ENCODE data around the gene ZDHHC14. TPM values are rescaled to one million over a fixed set of nuclear protein-coding genes. Genes with fewer than 3 reads are reported as not detected.

Gene ZDHHC14
- total RNA-seq, 2 experiments from 2014 or later, result 1.7 to 2.5 TPM

DNA sequence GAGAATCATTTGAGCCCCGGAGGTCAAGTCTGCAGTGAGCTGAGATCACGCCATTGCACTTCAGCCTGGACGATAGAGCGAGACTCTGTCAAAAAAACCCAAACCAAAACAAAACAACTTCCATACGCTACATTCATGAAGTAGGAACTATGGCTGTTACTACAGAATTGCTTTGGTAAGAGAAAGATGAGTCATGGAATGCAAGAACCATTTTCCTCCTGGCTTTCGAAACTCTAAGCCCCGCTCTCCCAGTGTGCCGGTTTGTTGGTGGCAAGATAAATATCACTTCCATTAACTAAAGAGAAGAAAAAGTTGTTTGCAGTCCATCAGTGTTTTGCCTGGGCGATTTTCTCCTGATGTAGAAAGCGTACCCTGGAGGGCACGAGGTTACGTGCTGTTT lies 61.3 kb downstream of the ZDHHC14 start:
- H3K27me3 Mint-ChIP-seq, result no peaks in the 10 kb centered on the region
- CTCF ChIA-PET, result interaction anchor here (0.8 to 1.4 kb wide), 2 partner anchors 17 to 20 kb away, joined by 3 read pairs; no protein-coding TSS in a partner anchor
- no peak overlapping the region for H3K27ac Mint-ChIP-seq
- peaks cover 30% of the 10 kb centered on the region for H3K4me1 Mint-ChIP-seq (ENCODE audit: low read depth)
- peaks cover 22% of the 10 kb centered on the region for H3K9me3 Mint-ChIP-seq
- TF ChIP-seq CTCF (IDR thresholded peaks at IDR 0.05), result no peak
- peaks cover 7% of the 10 kb centered on the region for H3K36me3 Mint-ChIP-seq (ENCODE audit: low read depth)
- intact Hi-C loops (cut with micrococcal nuclease), result no loop called here
- POLR2A ChIA-PET, result interaction anchor here (0.7 kb wide), 1 partner anchor 17 kb away, joined by 3 read pairs; no protein-coding TSS in a partner anchor
- ATAC-seq (no peak), DNase-seq (no peak)
- H3K4me3 Mint-ChIP-seq, result no peak overlapping the region

- ChIA-PET POLR2A (interaction anchor here (0.7 to 1.5 kb wide), 5 partner anchors 13 to 119 kb away, joined by 3 to 4 read pairs (median 3); no protein-coding TSS in a partner anchor), CTCF (interaction anchor here (1.2 to 1.4 kb wide), 2 partner anchors 19 to 68 kb away, joined by 3 read pairs; no protein-coding TSS in a partner anchor)
- H3K27ac Mint-ChIP-seq, result peak overlapping the region; percentile 81
- intact Hi-C loops (cut with micrococcal nuclease), result no loop called here
- no peaks in the 10 kb centered on the region for H3K27me3 Mint-ChIP-seq
- DNase-seq, result peak; percentile 65
- H3K4me1 Mint-ChIP-seq (ENCODE audit: low read depth), result peaks cover 30% of the 10 kb centered on the region
- H3K9me3 Mint-ChIP-seq, result peaks cover 22% of the 10 kb centered on the region
- ATAC-seq, result peak; percentile 75
- peaks cover 7% of the 10 kb centered on the region for H3K36me3 Mint-ChIP-seq (ENCODE audit: low read depth)
- TF ChIP-seq CTCF (IDR thresholded peaks at IDR 0.05), result no peak
- H3K4me3 Mint-ChIP-seq, result no peak overlapping the region
Measured at GRCh38 chr6:157443066-157443800, 62.2 kb downstream of the ZDHHC14 start.

DNA sequence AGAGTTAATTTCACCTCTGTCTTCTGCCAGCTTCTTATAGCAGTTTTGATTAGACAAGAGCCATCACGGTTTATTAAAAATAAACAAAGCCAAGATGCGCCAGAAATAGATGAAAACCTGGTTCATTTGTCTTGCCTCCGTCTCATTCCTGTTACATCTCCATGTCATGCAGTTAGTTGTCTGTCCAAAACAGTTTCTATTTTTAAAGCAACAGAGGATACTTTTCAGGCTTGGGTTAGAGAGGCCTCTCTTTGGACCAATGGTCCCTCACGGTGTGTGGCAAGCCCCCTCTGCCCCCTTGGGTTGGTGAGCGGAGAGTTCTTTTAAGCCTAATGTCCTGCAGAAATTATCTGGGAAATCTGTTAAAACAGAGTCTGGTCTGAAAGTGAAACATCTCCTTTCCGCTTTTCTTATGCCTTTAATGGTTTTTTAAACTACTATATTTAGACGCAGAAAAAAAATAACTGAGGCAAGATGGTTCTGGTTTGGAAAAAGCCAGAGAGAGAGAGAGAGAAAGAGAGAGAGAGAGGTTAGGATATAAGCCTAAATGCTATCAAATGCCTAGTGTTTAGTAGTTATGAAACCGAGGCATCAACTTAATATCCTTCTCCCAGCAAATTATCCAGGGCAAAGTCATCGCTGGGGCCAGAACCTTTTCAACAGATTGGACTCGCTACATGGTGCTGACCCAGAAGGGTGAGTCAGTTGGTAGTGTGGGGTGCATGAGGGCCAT lies 64.5 kb downstream of the ZDHHC14 start:
- intact Hi-C loops (cut with micrococcal nuclease), result no loop called here
- DNase-seq (no peak), ATAC-seq (no peak)
- Mint-ChIP-seq H3K4me1 (ENCODE audit: low read depth) (peaks cover 26% of the 10 kb centered on the region), H3K27me3 (no peaks in the 10 kb centered on the region), H3K27ac (no peak overlapping the region), H3K36me3 (ENCODE audit: low read depth) (peaks cover 7% of the 10 kb centered on the region), H3K9me3 (peaks cover 22% of the 10 kb centered on the region), H3K4me3 (no peak overlapping the region)
- TF ChIP-seq CTCF (IDR thresholded peaks at IDR 0.05), result no peak
- ChIA-PET CTCF (interaction anchor here (0.8 kb wide), 1 partner anchor 221 kb away, joined by 3 read pairs; no protein-coding TSS in a partner anchor), POLR2A (no interaction called here)

DNA sequence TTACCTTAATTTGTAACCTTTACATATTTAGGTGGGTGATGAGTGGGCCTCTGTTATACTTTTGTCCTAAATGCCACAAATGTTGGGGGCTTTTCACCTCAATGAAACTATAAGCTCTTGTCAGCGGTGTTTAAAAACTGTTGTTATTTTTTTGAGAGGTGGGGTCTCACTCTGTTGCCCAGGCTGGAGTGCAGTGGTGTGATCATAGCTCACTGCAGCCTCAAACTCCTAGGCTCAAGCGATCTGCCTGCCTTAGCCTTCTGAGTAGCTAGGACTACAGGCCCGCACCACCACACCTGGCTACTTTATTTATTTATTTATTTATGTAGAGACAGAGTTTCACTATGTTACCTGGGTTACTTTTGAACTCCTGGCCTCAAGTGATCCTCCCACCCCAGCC lies 66.7 kb downstream of the ZDHHC14 start:
- no peak overlapping the region for H3K27ac Mint-ChIP-seq
- intact Hi-C loops (cut with micrococcal nuclease), result no loop called here

More for the DNA sequence above, 66.7 kb downstream of the ZDHHC14 start:
- no peak for DNase-seq
- ChIA-PET CTCF (no interaction called here), POLR2A (no interaction called here)
- peaks cover 12% of the 10 kb centered on the region for H3K4me1 Mint-ChIP-seq (ENCODE audit: low read depth)
- no peak for TF ChIP-seq CTCF (IDR thresholded peaks at IDR 0.05)
- peaks cover 5% of the 10 kb centered on the region for H3K36me3 Mint-ChIP-seq (ENCODE audit: low read depth)
- H3K4me3 Mint-ChIP-seq, result no peak overlapping the region
- no peak for ATAC-seq
- H3K27me3 Mint-ChIP-seq, result no peaks in the 10 kb centered on the region
- peaks cover 10% of the 10 kb centered on the region for H3K9me3 Mint-ChIP-seq

Data from activated CD8-positive, alpha-beta T cell treated with anti-CD3 and anti-CD28 coated beads for 36 hours (primary cell).